GM18507 (cell line): ENCODE measurements around the gene TCERG1L.

Experiments
- DNase-seq: peaks from one replicate; pipeline ENCODE4 v3.0.0; 2011; ENCODE audit warnings: low read depth; ENCODE audit not compliant: insufficient read length; ENCODE audit errors: extremely low spot score
- FAIRE-seq: peaks from 2 replicates; lab custom pipeline; 2011; peaks lifted over from hg19 to GRCh38; lab: Jason Lieb, UNC

Gene TCERG1L

GRCh38 chr10:131124945-131125344 is 186.6 kb downstream of the TCERG1L start:
- DNase-seq (no peak), FAIRE-seq (no peak)

GRCh38 chr10:131123496-131123895 is 188.0 kb downstream of the TCERG1L start:
- DNase-seq (no peak), FAIRE-seq (no peak)

- no peak for FAIRE-seq
- DNase-seq = no peak
These were observed 189.9 kb downstream of the TCERG1L start for GRCh38 chr10:131121511-131122035.

- FAIRE-seq (no peak), DNase-seq (no peak)
These were observed 191.7 kb downstream of the TCERG1L start for GRCh38 chr10:131119626-131120355.

- no peak for FAIRE-seq
- DNase-seq = no peak
These were observed 193.9 kb downstream of the TCERG1L start for GRCh38 chr10:131117416-131118212.

- FAIRE-seq = no peak
- no peak for DNase-seq
These were observed 194.5 kb downstream of the TCERG1L start for GRCh38 chr10:131116991-131117375.

GRCh38 chr10:131116216-131116990 is 195.1 kb downstream of the TCERG1L start:
- FAIRE-seq (no peak), DNase-seq (no peak)

- FAIRE-seq (no peak), DNase-seq (no peak)
These were observed 195.7 kb downstream of the TCERG1L start for GRCh38 chr10:131115801-131116200.

GRCh38 chr10:131115321-131115720 is 196.2 kb downstream of the TCERG1L start:
- FAIRE-seq = no peak

GRCh38 chr10:131114846-131115245 is 196.7 kb downstream of the TCERG1L start:
- no peak for DNase-seq
- FAIRE-seq = no peak

More at GRCh38 chr10:131115321-131115720, 196.2 kb downstream of the TCERG1L start:
- no peak for DNase-seq

- FAIRE-seq (no peak), DNase-seq (no peak)
These were observed 197.7 kb downstream of the TCERG1L start for GRCh38 chr10:131113709-131114291.

GRCh38 chr10:131113165-131113564 is 198.4 kb downstream of the TCERG1L start:
- FAIRE-seq (no peak), DNase-seq (no peak)

- FAIRE-seq (no peak), DNase-seq (no peak)
These were observed 198.8 kb downstream of the TCERG1L start for GRCh38 chr10:131112691-131113090.

GRCh38 chr10:131111471-131112080 is 199.9 kb downstream of the TCERG1L start:
- DNase-seq (no peak), FAIRE-seq (no peak)

GRCh38 chr10:131111007-131111406 is 200.5 kb downstream of the TCERG1L start:
- DNase-seq = no peak
- FAIRE-seq = no peak

GRCh38 chr10:131110241-131110783 is 201.2 kb downstream of the TCERG1L start:
- DNase-seq = no peak
- no peak for FAIRE-seq

GRCh38 chr10:131109726-131110125 is 201.8 kb downstream of the TCERG1L start:
- FAIRE-seq (no peak), DNase-seq (no peak)

- DNase-seq (no peak), FAIRE-seq (no peak)
These were observed 202.2 kb downstream of the TCERG1L start for GRCh38 chr10:131109291-131109690.

GRCh38 chr10:131107970-131108369 is 203.6 kb downstream of the TCERG1L start:
- DNase-seq = no peak
- no peak for FAIRE-seq
